ENCODE results near the gene ARHGEF28.

ARHGEF28 gene

DNA sequence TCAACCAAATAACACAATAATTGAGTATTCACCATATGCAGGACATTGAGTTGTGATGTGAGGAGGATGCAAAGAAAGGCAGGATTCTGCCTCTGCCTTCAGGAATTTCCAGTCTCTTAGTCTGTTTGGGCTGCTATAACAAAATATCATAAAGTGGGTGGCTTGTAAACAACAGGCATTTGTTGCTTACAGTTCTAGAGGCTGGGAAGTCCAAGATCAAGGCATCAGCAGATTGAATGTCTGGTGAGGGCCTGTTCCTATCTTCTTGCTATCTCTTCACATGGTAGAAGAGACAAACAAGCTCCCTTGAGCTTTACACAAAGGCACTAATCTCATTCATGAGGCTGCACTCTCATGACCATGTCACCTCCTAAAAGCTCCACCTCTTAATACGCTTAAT lies 360.7 kb downstream of the ARHGEF28 start:
- H2AFZ ChIP-seq (ENCODE audit: low read length, unreplicated experiment): no peak overlapping the region
- peaks cover 21% of the 10 kb centered on the region; the same call in 1 of the 2 replicates for H3K27me3 ChIP-seq (ENCODE audit: insufficient read depth, low read length)
- no peak overlapping the region for H3K4me3 ChIP-seq (ENCODE audit: low read depth, low read length)
- H3K27ac ChIP-seq (ENCODE audit: low read depth, low read length): no peak overlapping the region
- H3K4me1 ChIP-seq (ENCODE audit: control insufficient read depth, insufficient read depth, low read length, unreplicated experiment): no peaks in the 10 kb centered on the region
- no peaks in the 10 kb centered on the region for H3K36me3 ChIP-seq (ENCODE audit: insufficient read depth, low read length)
- H3K79me2 ChIP-seq (ENCODE audit: control insufficient read depth, insufficient read depth, low read length, unreplicated experiment): no peaks in the 10 kb centered on the region

DNA sequence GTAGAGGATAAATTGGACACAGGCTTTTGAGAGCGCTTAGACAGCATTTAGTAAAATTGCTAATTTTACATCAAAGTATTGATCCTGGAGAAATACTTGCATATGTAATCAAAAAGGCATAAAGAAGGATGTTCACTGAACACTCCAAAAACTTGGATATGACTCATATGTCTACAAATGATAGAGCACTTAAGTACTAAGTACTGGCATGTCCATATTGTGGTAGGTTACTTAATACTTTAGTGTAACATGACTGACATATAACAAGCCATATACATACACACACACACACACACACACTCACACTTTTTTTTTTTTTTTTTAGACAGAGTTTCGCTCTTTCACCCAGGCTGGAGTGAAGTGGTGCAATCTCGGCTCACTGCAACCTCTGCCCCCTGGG lies 361.9 kb downstream of the ARHGEF28 start:
- H3K79me2 ChIP-seq (ENCODE audit: control insufficient read depth, insufficient read depth, low read length, unreplicated experiment): no peaks in the 10 kb centered on the region
- H3K36me3 ChIP-seq (ENCODE audit: insufficient read depth, low read length): no peaks in the 10 kb centered on the region
- peaks cover 21% of the 10 kb centered on the region for H3K27me3 ChIP-seq (ENCODE audit: insufficient read depth, low read length)
- H3K27ac ChIP-seq (ENCODE audit: low read depth, low read length): no peak overlapping the region
- H3K4me3 ChIP-seq (ENCODE audit: low read depth, low read length): no peak overlapping the region
- no peak overlapping the region for H2AFZ ChIP-seq (ENCODE audit: low read length, unreplicated experiment)
- no peaks in the 10 kb centered on the region for H3K4me1 ChIP-seq (ENCODE audit: control insufficient read depth, insufficient read depth, low read length, unreplicated experiment)

DNA sequence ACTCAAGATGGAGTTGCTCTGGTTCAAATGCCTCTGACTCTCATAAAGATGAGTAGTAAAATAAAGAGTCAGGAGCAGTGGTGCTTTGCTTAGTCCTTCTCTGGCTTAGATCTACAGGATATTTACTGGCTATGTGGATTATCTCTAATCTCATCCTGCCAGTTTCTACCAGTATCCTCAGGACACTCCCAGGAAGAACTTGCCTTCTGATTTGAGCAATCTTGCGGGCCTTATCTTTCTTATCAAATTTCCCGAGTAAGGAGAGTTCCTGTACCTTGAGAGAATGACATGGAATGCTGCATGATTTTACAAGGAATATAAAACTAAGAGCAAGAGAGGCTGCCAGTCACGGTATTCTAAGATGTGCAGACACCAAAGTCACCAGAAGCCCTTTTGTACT lies 364.0 kb downstream of the ARHGEF28 start:
- Histone ChIP-seq H3K36me3 (ENCODE audit: insufficient read depth, low read length) (no peaks in the 10 kb centered on the region), H3K4me1 (ENCODE audit: control insufficient read depth, insufficient read depth, low read length, unreplicated experiment) (no peaks in the 10 kb centered on the region), H3K27me3 (ENCODE audit: insufficient read depth, low read length) (peaks cover 22% of the 10 kb centered on the region), H3K4me3 (ENCODE audit: low read depth, low read length) (no peak overlapping the region), H3K79me2 (ENCODE audit: control insufficient read depth, insufficient read depth, low read length, unreplicated experiment) (no peaks in the 10 kb centered on the region), H2AFZ (ENCODE audit: low read length, unreplicated experiment) (no peak overlapping the region), H3K27ac (ENCODE audit: low read depth, low read length) (no peak overlapping the region)
